SK-N-SH treated with all-trans-retinoic acid at 6 μM for 48 hours (cell line): ENCODE results near the gene SLC22A17.

Experiments
- ARNTL ChIP-seq: fragments of 450-650 bp; formaldehyde crosslinking; IDR thresholded peaks from 2 replicates; pipeline ENCODE4 v1.5.0; 2020; ENCODE audit warnings: low read depth, mild to moderate bottlenecking, moderate library complexity, borderline replicate concordance
- GLIS3 ChIP-seq: fragments of 250-450 bp; sonication (Bioruptor Pico); IDR thresholded peaks from 2 replicates; pipeline ENCODE4 v1.5.0; 2020; ENCODE audit warnings: mild to moderate bottlenecking, moderate library complexity
- PATZ1 ChIP-seq: fragments of 250-450 bp; sonication (Bioruptor Pico); IDR thresholded peaks from 2 replicates; pipeline ENCODE4 v1.8.0; 2020; ENCODE audit warnings: mild to moderate bottlenecking, moderate library complexity, borderline replicate concordance
- POU6F1 ChIP-seq: fragments of 250-450 bp; sonication (Bioruptor Pico); IDR thresholded peaks from 2 replicates; pipeline ENCODE4 v1.8.0; 2021; ENCODE audit warnings: low read depth, mild to moderate bottlenecking, moderate library complexity, borderline replicate concordance
- RARB ChIP-seq: fragments of 250-450 bp; sonication (Bioruptor Pico); IDR thresholded peaks from 2 replicates; pipeline ENCODE4 v1.8.0; 2021; ENCODE audit warnings: mild to moderate bottlenecking, moderate library complexity
- SNAI2 ChIP-seq: fragments of 250-450 bp; sonication (Bioruptor Pico); IDR thresholded peaks from 2 replicates; pipeline ENCODE4 v1.5.0; 2020; ENCODE audit warnings: mild to moderate bottlenecking, moderate library complexity
- TSHZ2 ChIP-seq: fragments of 250-450 bp; sonication (Bioruptor Pico); IDR thresholded peaks from 2 replicates; pipeline ENCODE4 v1.5.0; 2020; ENCODE audit warnings: mild to moderate bottlenecking, moderate library complexity
- ZFP3 ChIP-seq: fragments of 250-450 bp; sonication (Bioruptor Pico); IDR thresholded peaks from 2 replicates; pipeline ENCODE4 v1.5.0; 2020; ENCODE audit warnings: mild to moderate bottlenecking, moderate library complexity
- TF ChIP-seq, protein P1 (sequence below): fragments of 250-450 bp; sonication (Bioruptor Pico); IDR thresholded peaks from 2 replicates; pipeline ENCODE4 v1.5.1; 2021; ENCODE audit warnings: mild to moderate bottlenecking, moderate library complexity

- no peak for TF ChIP-seq GLIS3 (CRISPR knock-in tag)
- no peak for TF ChIP-seq TSHZ2 (CRISPR knock-in tag)
- TF ChIP-seq POU6F1: no peak
- no peak for TF ChIP-seq ZFP3
- no peak for TF ChIP-seq RARB
- TF ChIP-seq PATZ1 (CRISPR knock-in tag): no peak
- TF ChIP-seq, protein P1, sequence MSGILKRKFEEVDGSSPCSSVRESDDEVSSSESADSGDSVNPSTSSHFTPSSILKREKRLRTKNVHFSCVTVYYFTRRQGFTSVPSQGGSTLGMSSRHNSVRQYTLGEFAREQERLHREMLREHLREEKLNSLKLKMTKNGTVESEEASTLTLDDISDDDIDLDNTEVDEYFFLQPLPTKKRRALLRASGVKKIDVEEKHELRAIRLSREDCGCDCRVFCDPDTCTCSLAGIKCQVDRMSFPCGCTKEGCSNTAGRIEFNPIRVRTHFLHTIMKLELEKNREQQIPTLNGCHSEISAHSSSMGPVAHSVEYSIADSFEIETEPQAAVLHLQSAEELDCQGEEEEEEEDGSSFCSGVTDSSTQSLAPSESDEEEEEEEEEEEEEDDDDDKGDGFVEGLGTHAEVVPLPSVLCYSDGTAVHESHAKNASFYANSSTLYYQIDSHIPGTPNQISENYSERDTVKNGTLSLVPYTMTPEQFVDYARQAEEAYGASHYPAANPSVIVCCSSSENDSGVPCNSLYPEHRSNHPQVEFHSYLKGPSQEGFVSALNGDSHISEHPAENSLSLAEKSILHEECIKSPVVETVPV (CRISPR knock-in tag): no peak
- TF ChIP-seq SNAI2 (CRISPR knock-in tag): no peak
- TF ChIP-seq ARNTL (CRISPR knock-in tag): no peak
These were observed 26.9 kb upstream of the SLC22A17 start for GRCh38 chr14:23379366-23380196.
